Mesendoderm (in vitro differentiated cells): ENCODE data around the gene IGFBPL1.

Source experiments
- DNase-seq: peaks from one replicate; pipeline ENCODE4 v3.0.0; 2013
- H2AK5ac ChIP-seq: 2 replicates; pipeline ENCODE4 v1.6.1; 2013; ENCODE audit warnings: low read length, inconsistent platforms
- H2BK120ac ChIP-seq: 2 replicates; pipeline ENCODE4 v1.6.1; 2013; ENCODE audit warnings: low read depth, mild to moderate bottlenecking, low read length, moderate library complexity, mixed read lengths
- H2BK15ac ChIP-seq: replicated peaks from 2 replicates; pipeline ENCODE4 v1.6.1; 2013; ENCODE audit warnings: low read depth, mild to moderate bottlenecking, moderate library complexity
- H2BK5ac ChIP-seq: 2 replicates; pipeline ENCODE4 v1.6.1; 2013; ENCODE audit warnings: low read length, inconsistent platforms
- H3K18ac ChIP-seq: 2 replicates; pipeline ENCODE4 v1.6.1; 2013; ENCODE audit warnings: mild to moderate bottlenecking, low read length, mixed read lengths
- H3K23ac ChIP-seq: one replicate; pipeline ENCODE4 v1.6.1; 2013; ENCODE audit warnings: low read length
- H3K27ac ChIP-seq: 2 replicates; pipeline ENCODE4 v1.5.1; 2013; ENCODE audit warnings: low read depth, mild to moderate bottlenecking, inconsistent platforms, low read length, moderate library complexity
- H3K27me3 ChIP-seq: 2 replicates; pipeline ENCODE4 v1.6.1; 2013; ENCODE audit warnings: low read length, control low read depth, mild to moderate bottlenecking, inconsistent platforms; ENCODE audit not compliant: insufficient read depth, poor library complexity
- H3K36me3 ChIP-seq: 2 replicates; pipeline ENCODE4 v1.6.1; 2013; ENCODE audit warnings: low read length, inconsistent platforms; ENCODE audit not compliant: control insufficient read depth, insufficient read depth
- H3K4ac ChIP-seq: one replicate; pipeline ENCODE4 v1.6.1; 2013; ENCODE audit warnings: low read depth, mild to moderate bottlenecking, low read length, moderate library complexity
- H3K4me1 ChIP-seq: 2 replicates; pipeline ENCODE4 v1.6.1; 2013; ENCODE audit warnings: low read depth, low read length, inconsistent platforms; ENCODE audit not compliant: control insufficient read depth
- H3K4me2 ChIP-seq: 2 replicates; pipeline ENCODE4 v1.6.1; 2013; ENCODE audit warnings: low read length
- H3K4me3 ChIP-seq: 2 replicates; pipeline ENCODE4 v1.5.1; 2013; ENCODE audit warnings: mild to moderate bottlenecking, low read length
- H3K56ac ChIP-seq: one replicate; pipeline ENCODE4 v1.6.1; 2013; ENCODE audit warnings: low read length
- H3K79me1 ChIP-seq: 2 replicates; pipeline ENCODE4 v1.6.1; 2013; ENCODE audit warnings: low read length, inconsistent platforms
- H3K79me2 ChIP-seq: 2 replicates; pipeline ENCODE4 v1.6.1; 2013; ENCODE audit warnings: mild to moderate bottlenecking, low read length; ENCODE audit not compliant: control insufficient read depth, insufficient read depth
- H3K9ac ChIP-seq: 2 replicates; pipeline ENCODE4 v1.6.1; 2013; ENCODE audit warnings: low read length, inconsistent platforms
- H4K5ac ChIP-seq: one replicate; pipeline ENCODE4 v1.6.1; 2013; ENCODE audit warnings: low read length
- H4K8ac ChIP-seq: one replicate; pipeline ENCODE4 v1.6.1; 2013; ENCODE audit warnings: low read depth, mild to moderate bottlenecking, control low read depth, low read length, moderate library complexity
- WGBS: extraction: QIAGEN DNeasy Blood & Tissue Kit; methylation state at CpG from one replicate; pipeline ENCODE4 v1.1.7; 2013; ENCODE audit warnings: low lambda C conversion rate, missing lambda C conversion rate; ENCODE audit not compliant: insufficient coverage; ENCODE audit errors: extremely low coverage; 5-methylcytosine and 5-hydroxymethylcytosine counted together

IGFBPL1 gene

GRCh38 chr9:38447703-38448102 lies 23.4 kb upstream of the IGFBPL1 start:
- no peak overlapping the region for H3K56ac ChIP-seq
- no peak overlapping the region for H3K4me2 ChIP-seq
- H4K8ac ChIP-seq = no peak overlapping the region
- no CpG with 5 or more reads among the region's 1 CpG for WGBS
- no peak overlapping the region for H3K4me3 ChIP-seq
- DNase-seq = no peak
- no peak overlapping the region for H2BK120ac ChIP-seq
- H4K5ac ChIP-seq = no peak overlapping the region
- H3K27me3 ChIP-seq = no peaks in the 10 kb centered on the region
- H3K23ac ChIP-seq = no peak overlapping the region
- no peak overlapping the region for H3K27ac ChIP-seq
- H3K9ac ChIP-seq = no peak overlapping the region
- H2BK15ac ChIP-seq = no peak overlapping the region
- H2AK5ac ChIP-seq = no peak overlapping the region
- H3K79me1 ChIP-seq = no peaks in the 10 kb centered on the region
- no peaks in the 10 kb centered on the region for H3K79me2 ChIP-seq
- H3K4me1 ChIP-seq = no peaks in the 10 kb centered on the region
- no peak overlapping the region for H2BK5ac ChIP-seq
- no peak overlapping the region for H3K18ac ChIP-seq
- no peaks in the 10 kb centered on the region for H3K36me3 ChIP-seq
- H3K4ac ChIP-seq = no peak overlapping the region

- no peak overlapping the region for H3K4me2 ChIP-seq
- no peak overlapping the region for H3K9ac ChIP-seq
- H3K27me3 ChIP-seq = no peaks in the 10 kb centered on the region
- H3K27ac ChIP-seq = no peak overlapping the region
- no peaks in the 10 kb centered on the region for H3K79me2 ChIP-seq
- H4K8ac ChIP-seq = no peak overlapping the region
- no peaks in the 10 kb centered on the region for H3K36me3 ChIP-seq
- no peak overlapping the region for H3K23ac ChIP-seq
- no peak for DNase-seq
- no peak overlapping the region for H3K18ac ChIP-seq
- H2AK5ac ChIP-seq = no peak overlapping the region
- no peaks in the 10 kb centered on the region for H3K4me1 ChIP-seq
- no peak overlapping the region for H4K5ac ChIP-seq
- H2BK5ac ChIP-seq = no peak overlapping the region
- H2BK15ac ChIP-seq = no peak overlapping the region
- no peak overlapping the region for H3K4ac ChIP-seq
- no peak overlapping the region for H3K56ac ChIP-seq
- no CpG with 5 or more reads among the region's 11 CpGs for WGBS
- no peaks in the 10 kb centered on the region for H3K79me1 ChIP-seq
- H3K4me3 ChIP-seq = no peak overlapping the region
- H2BK120ac ChIP-seq = no peak overlapping the region
Observed at GRCh38 chr9:38445154-38446043, 21.1 kb upstream of the IGFBPL1 start.

DNA sequence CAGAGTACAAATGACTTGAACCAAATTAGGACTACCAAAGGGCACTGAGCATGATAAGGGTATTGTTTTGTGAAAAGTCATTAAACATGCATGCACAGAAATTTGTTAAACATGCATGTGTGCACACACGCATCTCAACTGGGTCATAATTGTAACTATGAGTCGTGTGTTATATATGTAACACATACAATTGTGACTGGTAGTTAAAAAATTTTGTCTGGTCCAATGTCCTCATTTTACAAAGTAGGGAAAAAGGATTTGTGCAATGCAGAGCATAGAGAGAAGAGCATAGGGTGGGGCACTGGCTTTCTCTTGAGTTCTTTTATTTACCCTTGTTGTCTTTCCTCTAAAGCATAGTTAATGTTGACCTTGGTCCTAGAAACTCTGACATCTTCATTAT lies 19.3 kb upstream of the IGFBPL1 start:
- whole genome bisulfite sequencing = no CpG with 5 or more reads among the region's 2 CpGs
- Histone ChIP-seq H3K27ac (no peak overlapping the region), H3K4me1 (no peaks in the 10 kb centered on the region), H3K79me2 (no peaks in the 10 kb centered on the region), H3K4me3 (no peak overlapping the region), H3K9ac (no peak overlapping the region), H3K36me3 (no peaks in the 10 kb centered on the region), H4K5ac (no peak overlapping the region), H2BK5ac (no peak overlapping the region), H3K79me1 (no peaks in the 10 kb centered on the region), H2BK15ac (no peak overlapping the region), H2AK5ac (no peak overlapping the region), H4K8ac (no peak overlapping the region), H3K27me3 (no peaks in the 10 kb centered on the region), H3K56ac (no peak overlapping the region), H3K18ac (no peak overlapping the region), H3K4ac (no peak overlapping the region), H3K23ac (no peak overlapping the region), H2BK120ac (no peak overlapping the region), H3K4me2 (no peak overlapping the region)
- DNase-seq = no peak

GRCh38 chr9:38443181-38443580 lies 18.9 kb upstream of the IGFBPL1 start:
- Histone ChIP-seq H3K4me1 (no peaks in the 10 kb centered on the region), H4K8ac (no peak overlapping the region), H3K56ac (no peak overlapping the region), H2BK15ac (no peak overlapping the region), H3K4ac (no peak overlapping the region), H3K27ac (no peak overlapping the region), H3K36me3 (no peaks in the 10 kb centered on the region), H2BK120ac (no peak overlapping the region), H2AK5ac (no peak overlapping the region), H2BK5ac (no peak overlapping the region), H3K9ac (no peak overlapping the region), H3K23ac (no peak overlapping the region), H4K5ac (no peak overlapping the region), H3K79me2 (no peaks in the 10 kb centered on the region), H3K79me1 (no peaks in the 10 kb centered on the region), H3K27me3 (no peaks in the 10 kb centered on the region), H3K4me2 (no peak overlapping the region), H3K4me3 (no peak overlapping the region), H3K18ac (no peak overlapping the region)
- peak; percentile 47 for DNase-seq
- WGBS = no CpG with 5 or more reads among the region's 7 CpGs

DNA sequence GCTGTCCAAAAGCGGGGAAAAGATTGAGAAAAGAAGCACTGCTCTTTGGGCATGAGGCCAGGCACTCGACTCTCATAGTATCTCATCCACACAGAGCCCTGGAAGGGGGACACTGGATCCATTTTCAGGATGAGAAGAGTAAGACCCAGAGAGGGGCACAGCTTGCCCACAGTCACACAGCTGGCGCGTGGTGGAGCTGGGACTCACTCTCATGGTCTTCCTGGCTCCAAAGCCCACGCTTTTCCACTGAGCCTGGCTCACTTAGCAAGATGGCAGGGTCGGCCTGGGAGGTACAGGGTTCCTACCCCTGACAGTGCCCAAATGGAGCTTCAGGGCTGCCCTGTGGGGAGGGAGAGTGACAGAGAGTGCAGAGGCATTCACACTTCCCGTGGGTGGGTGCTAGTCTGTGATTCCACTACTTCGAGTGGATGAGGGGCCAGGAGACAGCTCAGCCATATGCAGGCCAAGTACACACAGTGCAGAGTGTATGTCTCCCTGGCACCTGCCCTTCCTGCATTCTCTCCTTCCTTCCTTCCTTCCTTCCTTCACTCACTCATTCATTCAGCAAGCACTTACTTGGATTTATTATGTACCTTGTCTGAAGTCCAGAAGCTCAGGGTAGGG lies 18.3 kb upstream of the IGFBPL1 start:
- WGBS = no CpG with 5 or more reads among the region's 8 CpGs
- Histone ChIP-seq H3K56ac (no peak overlapping the region), H3K27me3 (no peaks in the 10 kb centered on the region), H3K23ac (peak overlapping the region; percentile 30), H2BK120ac (no peak overlapping the region), H3K27ac (no peak overlapping the region), H3K4me3 (no peak overlapping the region), H3K36me3 (no peaks in the 10 kb centered on the region), H3K18ac (no peak overlapping the region), H2BK5ac (no peak overlapping the region), H2BK15ac (no peak overlapping the region), H3K9ac (no peak overlapping the region), H3K4me1 (peaks cover 1% of the 10 kb centered on the region), H4K5ac (no peak overlapping the region), H3K4me2 (no peak overlapping the region), H3K79me1 (no peaks in the 10 kb centered on the region), H2AK5ac (no peak overlapping the region), H4K8ac (no peak overlapping the region), H3K4ac (no peak overlapping the region), H3K79me2 (no peaks in the 10 kb centered on the region)
- no peak for DNase-seq
